Amygdala (tissue), 56 donors: ENCODE data around the gene SLC29A4.

Source experiments
- DNase-seq, 56 donors: peaks; one replicate each; lab custom pipeline; 2025; lab: John Stamatoyannopoulos, UW

Gene SLC29A4

GRCh38 chr7:5349437-5350173 lies 66.9 kb downstream of the SLC29A4 start:
- DNase-seq: no peak

GRCh38 chr7:5350174-5350463 lies 67.4 kb downstream of the SLC29A4 start:
- no peak for DNase-seq

GRCh38 chr7:5350600-5351385 lies 68.0 kb downstream of the SLC29A4 start:
- DNase-seq: no peak

GRCh38 chr7:5351507-5352265 lies 68.9 kb downstream of the SLC29A4 start:
- DNase-seq: peak in 1 of 56 donors; percentile 14

GRCh38 chr7:5352440-5353010 lies 69.8 kb downstream of the SLC29A4 start:
- no peak for DNase-seq

GRCh38 chr7:5354460-5355232 lies 71.9 kb downstream of the SLC29A4 start:
- DNase-seq: peak in 6 of 56 donors; percentile 4 to 16 (median 16)
